Endothelial cell (in vitro differentiated cells): ENCODE data around the gene MYO1E. TPM values are rescaled to one million over a fixed set of nuclear protein-coding genes. Genes with fewer than 3 reads are reported as not detected.

Experiments used
- DNase-seq: peaks from one replicate; pipeline ENCODE4 v3.0.0; 2021; ENCODE audit warnings: low spot score
- H3K27ac Mint-ChIP-seq: one replicate; pipeline ENCODE4 v1.8.0; 2021; ENCODE audit warnings: mixed read lengths, inconsistent platforms; ENCODE audit not compliant: unreplicated experiment
- H3K27me3 Mint-ChIP-seq: one replicate; pipeline ENCODE4 v1.8.0; 2021; ENCODE audit warnings: mild to moderate bottlenecking, moderate library complexity, mixed read lengths, inconsistent platforms; ENCODE audit not compliant: unreplicated experiment
- H3K36me3 Mint-ChIP-seq: one replicate; pipeline ENCODE4 v1.8.0; 2021; ENCODE audit warnings: mild to moderate bottlenecking, low read depth, mixed read lengths, inconsistent platforms; ENCODE audit not compliant: unreplicated experiment
- H3K4me1 Mint-ChIP-seq: one replicate; pipeline ENCODE4 v1.8.0; 2021; ENCODE audit warnings: mild to moderate bottlenecking, mixed read lengths, inconsistent platforms; ENCODE audit not compliant: unreplicated experiment
- H3K4me3 Mint-ChIP-seq: one replicate; pipeline ENCODE4 v1.8.0; 2021; ENCODE audit warnings: mild to moderate bottlenecking, mixed read lengths, inconsistent platforms; ENCODE audit not compliant: unreplicated experiment
- H3K9me3 Mint-ChIP-seq: one replicate; pipeline ENCODE4 v1.8.0; 2021; ENCODE audit warnings: mixed read lengths, inconsistent platforms; ENCODE audit not compliant: unreplicated experiment
- long read RNA-seq: library from polyadenylated mRNA; unstranded; transcript quantifications from one replicate; pipeline ENCODE4 v2.0.0, GENCODE V29; 2020; ENCODE audit not compliant: unreplicated experiment
- total RNA-seq: library from RNA; stranded (reverse); fragmentation: NEBNext Ultra II Directional; extraction: Animal tissue kit (Norgen Biotek cat#: 25700); gene quantifications from one replicate; pipeline ENCODE4 v1.2.1, GENCODE V29; 2021; ENCODE audit not compliant: unreplicated experiment
- TF ChIP-seq, protein P1 (sequence below): fragments of 200-600 bp; sonication (generic); IDR thresholded peaks from one replicate; pipeline ENCODE4 v1.5.0; 2021; ENCODE audit warnings: antibody characterized with exemption; ENCODE audit not compliant: unreplicated experiment

MYO1E gene
- total RNA-seq = 146 TPM
- long read RNA-seq, full-length matches to known transcripts = 5 of 11 reads
- long read RNA-seq, partial matches to known transcripts = 5 of 11 reads
- long read RNA-seq, other reads (novel, unspliced or antisense) = 1 of 11 reads

DNA sequence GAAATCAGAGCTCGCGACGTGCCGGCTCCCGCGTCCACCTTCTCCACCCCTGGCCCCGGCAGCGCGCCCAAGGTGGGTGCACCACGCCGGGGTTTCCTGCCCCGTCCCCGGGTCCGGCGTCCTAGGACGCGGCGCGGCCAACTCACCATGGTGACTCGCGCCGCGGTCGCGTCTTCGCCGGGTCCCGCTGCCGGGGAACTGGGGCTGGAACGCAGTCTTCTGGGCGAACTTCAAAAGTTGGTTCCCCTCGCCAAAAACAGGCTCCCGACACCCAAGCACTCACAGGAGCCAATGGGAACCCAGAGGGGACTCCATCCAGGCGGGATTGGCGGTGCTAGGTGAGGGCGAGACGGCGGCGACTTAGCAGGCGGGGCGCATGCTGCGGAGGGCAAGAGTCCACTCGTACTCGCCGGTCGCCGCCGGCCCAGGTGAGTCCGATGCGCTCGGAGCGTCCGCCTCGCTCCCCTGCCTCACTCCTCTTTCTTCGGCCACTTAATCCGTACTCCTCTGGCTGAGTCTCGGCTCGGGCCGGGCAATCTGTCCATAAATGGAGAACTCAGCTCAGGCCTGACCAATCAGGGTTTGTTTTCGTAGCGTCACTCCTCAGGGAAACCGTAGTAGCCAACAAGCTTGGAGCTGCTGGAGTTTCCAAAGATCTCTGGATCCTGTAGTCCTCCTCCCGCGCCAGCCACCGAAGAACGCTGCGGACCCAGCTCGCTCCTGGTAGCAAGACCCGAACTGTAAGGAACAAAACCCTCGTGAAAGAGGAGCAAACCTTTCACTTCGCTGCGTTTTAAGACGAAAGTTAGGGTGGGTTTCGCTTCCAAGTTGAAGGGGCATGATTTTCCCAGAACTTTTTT is at the start of gene MYO1E:
Gene MYO1E (minus strand): TSS at position 520 of the 860 bp plus-strand sequence. CDS start 371 bp downstream, at position 149.
- DNase-seq = peak; percentile 76
- Mint-ChIP-seq H3K27me3 (peaks cover 15% of the 10 kb centered on the region), H3K36me3 (peaks cover 8% of the 10 kb centered on the region), H3K27ac (peak within 1 kb of the TSS; percentile 98), H3K4me3 (peak within 1 kb of the TSS; percentile 98), H3K4me1 (peaks cover 25% of the 10 kb centered on the region), H3K9me3 (no peaks in the 10 kb centered on the region)
- TF ChIP-seq, protein P1, sequence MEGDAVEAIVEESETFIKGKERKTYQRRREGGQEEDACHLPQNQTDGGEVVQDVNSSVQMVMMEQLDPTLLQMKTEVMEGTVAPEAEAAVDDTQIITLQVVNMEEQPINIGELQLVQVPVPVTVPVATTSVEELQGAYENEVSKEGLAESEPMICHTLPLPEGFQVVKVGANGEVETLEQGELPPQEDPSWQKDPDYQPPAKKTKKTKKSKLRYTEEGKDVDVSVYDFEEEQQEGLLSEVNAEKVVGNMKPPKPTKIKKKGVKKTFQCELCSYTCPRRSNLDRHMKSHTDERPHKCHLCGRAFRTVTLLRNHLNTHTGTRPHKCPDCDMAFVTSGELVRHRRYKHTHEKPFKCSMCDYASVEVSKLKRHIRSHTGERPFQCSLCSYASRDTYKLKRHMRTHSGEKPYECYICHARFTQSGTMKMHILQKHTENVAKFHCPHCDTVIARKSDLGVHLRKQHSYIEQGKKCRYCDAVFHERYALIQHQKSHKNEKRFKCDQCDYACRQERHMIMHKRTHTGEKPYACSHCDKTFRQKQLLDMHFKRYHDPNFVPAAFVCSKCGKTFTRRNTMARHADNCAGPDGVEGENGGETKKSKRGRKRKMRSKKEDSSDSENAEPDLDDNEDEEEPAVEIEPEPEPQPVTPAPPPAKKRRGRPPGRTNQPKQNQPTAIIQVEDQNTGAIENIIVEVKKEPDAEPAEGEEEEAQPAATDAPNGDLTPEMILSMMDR = no peak

DNA sequence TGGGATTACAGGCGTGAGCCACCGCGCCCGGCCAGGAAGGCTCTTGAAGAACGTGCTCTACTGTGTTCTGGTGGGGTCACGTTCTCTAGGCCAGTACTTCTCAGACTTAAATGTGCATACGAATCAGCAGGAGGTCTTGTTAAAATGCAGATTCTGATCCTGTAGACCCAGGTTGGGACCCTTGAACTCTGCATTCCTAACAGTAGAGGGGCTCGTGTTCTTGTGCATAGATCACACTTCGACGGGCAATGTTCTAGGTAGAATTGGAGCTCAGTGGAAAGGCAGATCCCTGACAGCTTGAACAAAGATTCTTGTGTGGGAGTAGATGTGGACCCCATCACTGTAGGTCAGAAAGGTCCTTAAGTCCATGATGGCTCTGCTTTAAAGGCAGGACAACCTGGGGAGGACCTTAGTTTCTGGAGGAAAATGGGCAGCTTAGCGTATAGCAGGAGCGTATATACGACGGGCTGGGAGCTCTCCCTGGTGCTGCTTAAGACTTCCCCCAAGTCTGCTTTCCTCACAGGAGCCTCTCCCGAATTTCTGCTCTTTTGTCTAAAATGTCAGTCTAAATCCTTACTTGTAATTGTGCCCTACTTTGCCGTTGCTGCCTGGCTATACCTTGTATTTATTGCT is 48.4 kb upstream of the MYO1E start:
- H3K9me3 Mint-ChIP-seq = no peaks in the 10 kb centered on the region
- peak; percentile 46 for DNase-seq

DNA sequence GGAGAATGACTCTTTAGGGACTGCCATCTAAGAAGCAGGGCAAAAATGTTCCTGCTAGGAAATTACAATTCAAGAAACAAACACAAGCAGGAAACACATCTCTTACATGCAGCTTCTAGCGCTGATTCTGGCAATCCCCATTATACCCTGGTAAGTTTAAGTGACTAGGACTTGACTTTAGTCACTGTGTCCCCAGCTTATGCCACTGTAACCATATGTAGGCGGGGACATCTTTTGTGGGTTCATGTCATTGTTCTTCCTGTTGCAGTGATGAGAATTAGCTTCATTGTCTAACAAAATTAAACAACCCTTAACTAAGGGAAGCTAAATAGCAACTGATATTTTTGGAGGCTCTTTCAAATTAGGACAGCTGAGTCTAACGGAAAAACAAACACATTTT is 47.4 kb upstream of the MYO1E start:
- no peak overlapping the region for H3K4me3 Mint-ChIP-seq
- no peak overlapping the region for H3K27ac Mint-ChIP-seq
- H3K27me3 Mint-ChIP-seq = peaks cover 2% of the 10 kb centered on the region

More for the DNA sequence above, 48.4 kb upstream of the MYO1E start:
- Mint-ChIP-seq H3K4me1 (peaks cover 3% of the 10 kb centered on the region), H3K36me3 (no peaks in the 10 kb centered on the region), H3K27me3 (peaks cover 2% of the 10 kb centered on the region), H3K27ac (no peak overlapping the region), H3K4me3 (no peak overlapping the region)
- TF ChIP-seq, protein P1 = no peak

DNA sequence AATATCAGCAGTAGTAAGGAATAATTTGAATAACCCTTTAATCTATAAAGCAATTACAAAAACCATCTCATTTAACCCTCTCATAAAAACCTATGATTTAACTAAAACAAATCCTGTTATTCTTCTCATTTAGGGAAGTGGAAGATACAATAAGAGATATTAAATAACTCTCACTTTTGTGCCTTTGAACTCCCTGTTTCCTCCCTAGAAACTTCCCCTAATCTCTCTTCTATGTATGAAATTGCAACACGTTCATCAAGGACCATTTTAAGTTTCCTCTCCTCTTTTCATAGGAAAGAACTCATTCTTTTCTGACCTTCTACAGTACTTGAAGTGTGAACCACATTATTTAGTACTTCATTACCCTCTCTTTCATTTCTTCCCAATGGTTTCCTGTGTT is 46.5 kb upstream of the MYO1E start:
- no peak for DNase-seq
- Mint-ChIP-seq H3K9me3 (no peaks in the 10 kb centered on the region), H3K27ac (no peak overlapping the region), H3K36me3 (no peaks in the 10 kb centered on the region), H3K4me3 (no peak overlapping the region), H3K4me1 (peaks cover 3% of the 10 kb centered on the region), H3K27me3 (peaks cover 2% of the 10 kb centered on the region)
- TF ChIP-seq, protein P1 = no peak

More for the DNA sequence above, 47.4 kb upstream of the MYO1E start:
- no peak for DNase-seq
- Mint-ChIP-seq H3K4me1 (peaks cover 3% of the 10 kb centered on the region), H3K36me3 (no peaks in the 10 kb centered on the region), H3K9me3 (no peaks in the 10 kb centered on the region)
- TF ChIP-seq, protein P1 = no peak
